Vagina (tissue), 2 donors: Measurements from ENCODE around the gene C10orf143.

ENCODE experiments used
- CTCF ChIP-seq, 3 experiments: fragments of 450-650 bp in 2 of 3; fragments of 200-600 bp in 1 of 3; sonication (generic) in 1 of 3; IDR thresholded peaks; one replicate each; pipeline ENCODE4 v1.5.1; 2017 to 2019; ENCODE audit warnings: antibody characterized with exemption in 3 of 3, mild to moderate bottlenecking in 2 of 3, moderate library complexity in 2 of 3
- POLR2A ChIP-seq, 2 donors: fragments of 450-650 bp; IDR thresholded peaks; one replicate each; pipeline ENCODE4 v1.6.1; 2017; ENCODE audit warnings: antibody characterized with exemption in 2 of 2, mild to moderate bottlenecking in 2 of 2, moderate library complexity in 2 of 2
- POLR2AphosphoS5 ChIP-seq, 2 donors: sonication (generic); formaldehyde crosslinking; IDR thresholded peaks; one replicate each; pipeline ENCODE4 v1.9.0; 2017; ENCODE audit warnings: antibody characterized with exemption in 2 of 2, mild to moderate bottlenecking in 2 of 2, low read depth in 1 of 2; ENCODE audit not compliant: insufficient read depth in 1 of 2

GRCh38 chr10:130015075-130015695, 95.4 kb downstream of the C10orf143 start:
- no peak for TF ChIP-seq CTCF (IDR thresholded peaks at IDR 0.05)
- no peak for TF ChIP-seq POLR2AphosphoS5 (IDR thresholded peaks at IDR 0.05; ENCODE audit: insufficient read depth in 1 of 2, low read depth in 1 of 2)
- no peak for TF ChIP-seq POLR2A (IDR thresholded peaks at IDR 0.05)
